Activated CD4-positive, CD25-positive, alpha-beta regulatory T cell treated with anti-CD3 and anti-CD28 coated beads, Interleukin-2, amount 50 U/mL, for 16 hours (primary cell): ENCODE data around the gene STPG2.

ENCODE experiments used
- DNase-seq: peaks from one replicate; pipeline ENCODE4 v3.0.0-alpha.2; 2020; ENCODE audit warnings: low read depth, low spot score

STPG2 gene

DNA sequence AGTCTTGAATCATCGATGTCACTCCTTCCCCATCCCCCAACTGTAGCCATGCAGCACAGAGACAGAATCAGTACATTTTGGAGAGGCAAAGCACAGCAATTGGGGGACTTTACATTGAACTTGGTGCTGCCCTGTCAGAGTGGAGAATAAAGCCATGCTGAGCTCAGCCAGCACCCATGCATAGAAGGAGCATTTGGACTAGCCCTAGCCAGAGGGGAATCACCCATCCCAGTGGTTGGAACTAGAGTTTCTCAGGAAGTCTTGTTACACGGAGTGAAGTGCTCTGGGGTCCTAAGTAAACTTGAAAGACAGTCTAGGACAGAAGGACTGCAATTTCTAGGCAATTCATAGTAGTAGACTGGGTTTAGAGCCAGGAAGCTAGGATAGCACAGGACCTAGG lies 49.6 kb downstream of the STPG2 start:
- DNase-seq, result no peak

DNA sequence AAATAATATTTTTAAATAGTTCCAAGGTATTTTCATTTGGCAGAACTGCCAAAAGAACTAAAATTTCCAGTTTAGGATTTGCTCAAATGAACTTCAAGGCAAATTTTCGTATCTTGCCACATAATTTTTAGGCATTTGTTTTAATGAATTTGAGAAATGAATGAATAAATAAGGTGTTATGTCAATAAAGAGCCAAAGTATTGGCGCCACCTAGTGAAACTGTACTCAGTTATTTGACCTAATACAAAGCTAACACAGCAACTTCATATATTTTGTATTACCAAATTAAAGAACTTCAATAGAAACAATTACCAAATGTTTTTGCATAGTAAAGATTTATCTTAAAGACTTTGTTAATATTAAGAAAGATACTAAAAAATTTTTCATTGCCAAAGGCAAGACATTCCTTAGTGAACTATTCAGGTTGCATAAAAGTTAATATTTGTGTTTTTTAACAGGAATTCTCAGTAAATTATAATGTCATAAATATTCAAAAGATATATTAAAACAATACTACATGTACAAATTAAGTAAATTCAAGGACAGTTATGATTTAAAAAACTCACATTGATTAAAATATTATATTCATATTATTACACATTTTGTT lies 50.3 kb downstream of the STPG2 start:
- DNase-seq, result no peak

DNA sequence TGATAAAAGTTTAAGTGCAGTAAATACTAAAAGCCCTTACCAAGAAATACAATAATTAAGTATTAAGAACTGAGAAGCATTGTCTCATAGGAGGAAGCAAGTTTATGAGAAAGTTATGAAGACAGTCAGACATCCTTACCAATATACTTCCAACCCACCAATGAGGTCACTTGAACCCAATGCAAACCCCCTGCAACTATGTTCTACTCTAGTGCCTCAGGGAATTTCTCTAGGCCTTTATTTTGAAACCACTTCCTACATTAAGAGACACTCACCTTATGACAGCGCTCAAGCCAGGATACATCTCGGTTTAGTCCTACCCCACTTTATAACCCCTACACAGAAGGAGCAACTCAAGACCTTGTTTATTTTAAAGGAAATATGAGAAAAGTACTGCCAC lies 61.3 kb downstream of the STPG2 start:
- no peak for DNase-seq

DNA sequence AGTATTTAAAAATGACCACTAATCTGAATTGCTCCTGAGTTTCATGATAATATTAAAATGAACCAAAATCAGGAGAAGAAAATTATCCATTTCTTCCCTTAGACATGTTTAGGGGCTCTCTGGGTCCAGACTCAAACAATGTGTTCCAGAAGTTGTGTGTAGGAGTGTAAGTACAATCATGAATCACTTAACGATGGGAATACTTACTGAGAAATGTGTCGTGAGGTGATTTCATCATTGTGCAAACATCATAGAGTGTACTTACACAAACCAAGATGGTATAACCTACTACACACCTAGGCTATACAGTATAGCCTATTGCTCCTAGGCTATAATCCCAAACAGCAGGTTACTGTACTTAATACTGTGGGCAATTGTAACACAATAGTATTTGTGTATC lies 74.8 kb downstream of the STPG2 start:
- DNase-seq, result no peak

DNA sequence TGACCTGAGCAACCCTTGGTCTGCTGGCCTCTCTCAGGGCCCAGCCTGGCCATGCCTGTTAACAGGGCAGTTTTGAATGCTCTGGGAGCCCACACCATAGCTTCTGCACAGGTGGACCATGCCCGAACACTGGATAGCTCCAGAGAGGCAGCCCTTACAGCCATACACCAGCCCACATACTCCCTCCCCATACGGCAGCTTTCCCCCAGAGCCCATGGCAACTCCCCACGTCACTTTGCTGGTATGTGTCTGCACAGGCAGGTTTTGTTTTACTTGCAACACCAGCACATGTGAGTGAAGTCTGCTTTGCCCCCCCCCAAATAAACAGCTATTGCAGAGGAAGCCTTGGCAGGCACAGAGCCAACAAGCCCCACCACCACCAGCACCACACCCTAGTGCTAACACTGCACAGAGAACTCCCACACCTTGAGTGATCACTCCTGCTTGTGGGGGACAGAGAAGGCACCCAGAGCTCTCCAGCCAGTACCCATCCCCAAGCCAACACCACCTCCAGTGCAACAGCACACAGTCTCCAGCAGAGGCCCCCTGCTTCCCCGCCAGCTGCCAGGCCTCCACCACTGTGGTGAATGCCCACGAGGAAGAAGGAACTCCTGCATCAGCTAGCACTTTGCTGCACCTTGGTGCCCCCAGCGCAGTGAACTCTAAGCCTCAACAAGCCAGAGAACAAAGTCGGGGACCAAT lies 87.3 kb downstream of the STPG2 start:
- no peak for DNase-seq

DNA sequence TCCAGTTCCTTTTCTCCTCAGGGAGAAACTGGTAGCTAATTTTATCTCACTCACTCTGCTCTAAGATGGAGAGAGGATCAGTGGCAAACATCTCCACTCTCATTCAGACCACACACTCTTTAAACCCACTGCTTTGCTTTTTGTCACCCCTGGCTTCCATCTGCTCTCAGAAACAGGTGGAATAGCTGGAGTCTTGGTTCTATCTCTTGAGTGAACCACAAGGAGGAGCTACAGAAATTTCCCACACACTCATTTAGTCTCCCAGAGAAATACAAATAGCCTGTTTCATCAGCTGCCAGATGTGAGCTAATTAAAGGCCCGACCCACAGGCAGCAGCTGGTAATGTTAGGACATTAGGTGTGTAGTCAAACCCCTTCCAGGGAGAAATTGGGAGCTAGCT lies 96.6 kb downstream of the STPG2 start:
- DNase-seq, result no peak

DNA sequence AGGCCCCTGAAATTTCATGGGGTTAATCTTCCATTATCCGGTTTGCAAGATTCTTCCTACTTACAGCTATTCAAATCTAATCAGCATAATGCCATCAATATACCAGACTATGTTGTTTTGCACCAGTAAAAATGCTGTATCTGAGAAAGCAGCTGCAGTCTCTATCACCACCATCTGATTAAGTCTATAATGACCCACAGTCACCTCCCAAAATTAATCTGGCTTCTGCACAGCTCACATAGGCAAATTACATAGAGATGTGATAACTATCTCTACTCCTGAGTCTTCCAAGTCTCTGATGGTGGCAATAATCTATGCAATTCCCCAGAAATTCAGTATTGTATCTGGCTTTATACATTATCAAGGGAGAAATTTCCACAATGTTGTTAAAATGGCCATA lies 113.2 kb downstream of the STPG2 start:
- DNase-seq, result no peak

DNA sequence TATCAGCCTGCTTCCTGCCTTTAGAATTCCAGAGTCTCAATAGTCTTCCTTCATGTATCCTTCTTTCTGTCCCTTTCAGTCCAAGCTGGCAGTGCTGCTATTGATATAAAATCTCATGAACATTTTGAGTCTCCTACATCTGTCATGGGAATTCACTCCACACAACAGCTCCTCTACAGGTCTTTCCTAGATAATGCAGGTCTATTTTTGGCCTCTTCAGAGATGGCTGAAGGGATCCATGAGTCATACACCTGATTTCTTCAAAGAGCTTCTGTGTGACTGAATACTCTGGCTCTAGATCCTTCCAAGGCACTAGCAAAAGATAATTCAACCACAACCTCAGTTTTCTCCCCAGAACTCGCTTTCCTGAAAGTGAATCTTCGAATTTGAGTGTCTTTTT lies 115.4 kb downstream of the STPG2 start:
- no peak for DNase-seq

DNA sequence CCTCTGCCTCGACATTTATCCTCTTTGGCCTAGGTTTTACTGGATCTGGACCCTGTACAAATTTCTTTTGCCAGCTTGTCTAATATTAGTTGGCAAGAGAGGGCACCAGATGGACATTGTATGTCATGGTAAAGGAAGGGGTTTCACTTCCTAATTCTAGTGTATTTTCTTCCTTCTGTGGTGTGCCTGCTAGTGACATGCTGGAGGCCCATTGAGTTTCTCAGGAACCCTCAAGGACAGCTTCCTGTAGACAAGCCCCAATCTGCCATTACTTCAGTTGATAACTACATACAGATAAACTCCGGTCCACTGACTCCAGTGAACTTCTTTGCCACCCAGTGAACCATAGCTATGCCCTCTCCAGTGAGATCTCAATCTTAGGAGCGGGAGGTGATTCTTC lies 116.9 kb downstream of the STPG2 start:
- DNase-seq, result no peak

DNA sequence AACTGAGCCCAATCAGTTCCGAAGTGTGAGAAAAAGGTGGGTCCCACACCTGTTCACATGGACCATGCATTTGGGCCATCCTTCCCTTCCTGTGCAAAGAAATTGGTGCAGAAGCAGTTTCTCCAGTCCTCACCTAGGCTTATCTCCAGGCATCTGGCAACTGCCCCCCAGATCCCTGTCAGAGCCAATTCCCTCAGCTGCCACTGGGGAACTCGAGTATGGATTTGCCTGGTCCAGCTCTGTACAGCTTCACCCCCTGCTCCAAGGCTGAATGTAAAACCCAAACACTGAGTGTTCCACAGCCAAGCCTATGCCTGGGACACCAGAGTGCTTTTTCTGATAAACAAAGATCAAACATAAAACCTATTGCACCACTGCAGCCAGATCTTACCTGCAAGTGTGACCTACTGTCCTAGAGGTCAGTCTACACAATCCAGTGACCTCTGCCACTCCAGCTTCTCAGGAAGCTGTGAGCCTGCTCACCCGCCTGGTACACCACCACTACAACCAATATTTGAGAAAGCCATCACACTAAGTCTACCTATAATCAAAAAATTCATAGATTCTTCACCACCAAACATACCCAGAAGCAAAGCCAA lies 136.4 kb downstream of the STPG2 start:
- DNase-seq, result no peak

DNA sequence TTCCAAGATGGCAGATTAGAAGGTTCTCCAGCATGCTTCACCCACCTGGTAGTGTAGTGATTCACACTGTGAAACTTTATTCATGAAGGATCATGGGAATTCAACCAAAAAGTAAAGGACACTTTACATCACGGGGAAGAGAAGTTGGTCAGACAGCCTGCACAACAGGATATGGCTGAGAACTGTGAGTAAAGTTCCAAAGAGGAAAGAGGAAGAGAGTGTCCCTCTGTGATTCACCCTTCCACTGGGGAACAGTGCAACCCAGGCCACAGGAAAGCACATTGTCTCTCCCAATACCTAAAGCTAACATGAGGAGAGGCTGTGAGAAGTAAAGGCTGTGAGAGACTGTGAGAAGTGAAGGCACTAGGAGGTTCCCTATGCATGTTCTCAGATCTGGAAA lies 137.2 kb downstream of the STPG2 start:
- no peak for DNase-seq

DNA sequence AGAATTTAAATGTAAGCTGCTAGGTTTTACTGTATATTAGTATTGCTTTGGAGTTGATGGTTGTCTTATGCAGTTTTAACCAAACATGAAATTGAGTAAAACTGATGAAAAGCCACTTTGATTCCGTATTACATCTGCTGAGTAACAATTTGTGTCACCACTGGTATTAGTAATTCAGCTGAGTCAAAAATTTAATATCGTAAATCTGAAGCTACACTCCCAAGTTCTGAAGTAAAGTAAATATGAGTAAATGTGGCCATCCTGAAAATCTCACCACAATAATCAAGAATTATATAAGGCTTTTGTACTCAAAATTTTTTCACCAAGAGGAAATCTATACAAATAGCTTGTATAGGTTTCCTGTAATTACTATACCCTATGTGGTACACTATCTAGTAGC lies 142.3 kb downstream of the STPG2 start:
- DNase-seq, result no peak

DNA sequence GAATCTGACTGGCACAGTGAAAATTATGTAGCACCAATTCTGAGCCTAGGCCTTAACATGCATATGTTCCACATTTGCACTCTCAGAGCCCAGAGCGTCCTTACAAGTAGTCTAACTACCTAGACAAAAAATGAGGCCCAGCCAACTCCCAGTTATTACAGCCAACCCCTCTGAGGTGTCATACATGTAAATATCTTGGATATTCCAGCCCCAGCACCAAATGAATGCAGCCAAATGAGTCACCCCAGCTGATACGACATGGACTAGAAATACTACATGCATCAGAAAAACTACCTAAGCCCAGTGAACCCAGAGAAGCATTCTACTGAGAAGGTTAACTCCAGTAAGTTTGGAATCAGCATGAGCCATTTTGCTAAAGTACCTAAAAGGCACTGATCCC lies 145.1 kb downstream of the STPG2 start:
- no peak for DNase-seq

DNA sequence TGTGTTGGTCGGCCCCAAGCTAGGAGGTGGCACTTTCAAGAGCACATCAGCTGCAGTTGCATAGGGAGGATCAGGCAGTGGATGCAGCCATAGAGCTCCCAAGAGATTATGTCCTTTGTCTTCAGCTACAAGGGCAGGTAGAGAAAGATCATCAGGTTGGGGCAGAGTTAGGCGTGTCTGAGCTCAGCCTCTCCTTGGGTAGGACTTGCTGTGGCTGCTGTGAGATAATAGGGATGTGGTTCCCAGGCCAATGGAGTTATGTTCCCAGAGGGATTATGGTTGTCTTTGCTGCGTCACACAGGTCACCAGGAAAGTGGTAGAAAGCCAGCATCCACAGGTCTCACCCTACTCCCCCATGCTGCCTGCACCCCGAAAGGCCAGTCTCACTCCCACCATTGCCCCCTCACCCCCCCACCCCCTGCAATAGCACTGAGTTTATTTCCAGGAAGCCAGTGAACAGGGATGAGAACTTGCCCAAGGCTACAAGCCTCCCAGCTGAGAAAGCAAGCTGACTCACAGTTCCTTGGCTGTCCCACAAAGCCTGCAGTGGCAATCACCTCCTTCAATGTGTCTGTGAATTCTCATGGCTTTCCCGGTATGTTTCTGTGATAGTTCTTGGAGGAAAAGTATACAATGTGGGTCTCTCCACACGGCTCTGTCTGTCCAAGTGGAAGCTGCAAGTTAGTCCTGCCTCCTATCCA lies 148.4 kb downstream of the STPG2 start:
- DNase-seq, result no peak

DNA sequence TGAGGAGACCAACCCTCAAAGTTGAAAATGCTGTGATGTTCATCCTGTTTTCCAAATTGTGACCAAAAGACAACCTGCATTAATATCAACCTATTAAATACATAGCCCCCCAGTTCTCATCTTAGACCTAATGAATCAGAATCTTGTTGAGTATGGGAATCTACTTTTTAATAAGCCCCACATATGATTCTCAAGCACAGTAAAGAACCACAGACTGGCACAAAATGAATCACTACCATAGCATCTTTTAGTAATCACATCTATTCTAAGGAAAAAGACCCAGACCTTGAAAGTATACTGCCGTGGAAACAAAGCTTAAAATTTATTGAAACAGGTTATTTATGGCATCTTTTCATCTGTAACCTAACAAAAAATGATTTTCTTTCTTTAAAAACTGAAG lies 152.9 kb downstream of the STPG2 start:
- no peak for DNase-seq

DNA sequence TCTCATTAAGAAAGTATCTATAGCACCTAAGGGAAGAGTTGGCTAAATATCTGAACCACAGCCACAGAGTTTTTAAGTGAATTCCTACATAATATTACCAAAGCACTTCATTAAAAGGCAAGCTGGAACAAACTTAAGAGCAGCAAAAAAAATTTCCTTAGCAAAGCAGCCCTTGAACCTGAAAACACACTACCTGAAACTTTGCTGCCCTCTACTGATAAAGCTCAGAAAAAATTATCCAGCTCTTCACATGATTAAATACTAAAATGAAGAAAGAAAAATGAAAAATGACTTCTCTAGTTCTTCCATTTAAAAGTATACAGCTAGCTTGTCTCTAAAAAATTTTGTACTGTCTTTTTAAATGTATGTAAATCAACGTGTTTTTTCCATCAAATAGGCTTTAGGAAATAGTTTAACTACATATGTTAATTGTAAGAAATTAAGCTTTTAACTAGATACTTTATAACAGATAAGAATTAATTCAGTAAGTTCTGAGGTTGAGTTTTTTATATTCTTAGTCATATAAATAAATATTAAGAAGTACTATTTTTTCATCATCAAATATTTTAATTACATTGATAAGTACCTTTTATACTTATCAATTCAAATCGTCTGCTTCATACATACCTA lies 156.1 kb downstream of the STPG2 start:
- no peak for DNase-seq

DNA sequence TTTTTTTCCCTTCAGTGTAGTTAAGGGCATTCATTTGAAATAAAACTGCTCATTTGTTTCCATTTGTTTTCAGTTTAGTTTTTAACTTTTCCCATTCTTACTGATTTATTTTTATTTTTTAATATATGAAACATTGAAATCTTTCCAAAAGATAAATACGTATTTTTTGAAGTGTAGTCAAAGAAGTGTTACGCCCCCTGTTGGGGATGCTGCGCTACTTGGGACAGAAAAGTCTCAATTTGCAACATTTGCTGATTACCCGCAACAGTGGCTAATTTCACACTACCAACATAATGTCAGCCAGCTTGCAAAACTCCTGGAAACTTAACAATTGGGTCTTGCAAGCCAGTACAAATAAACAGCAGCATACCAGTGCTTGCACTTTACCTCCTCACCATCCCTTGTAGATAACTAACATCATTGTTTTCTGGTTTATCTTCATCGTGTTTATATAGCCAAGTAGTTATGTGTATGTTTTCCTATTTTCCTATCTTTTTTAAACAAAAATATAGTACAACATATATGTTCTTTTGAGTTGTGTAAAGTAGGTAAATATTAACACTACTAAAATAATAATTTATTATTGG lies 158.6 kb downstream of the STPG2 start:
- no peak for DNase-seq

DNA sequence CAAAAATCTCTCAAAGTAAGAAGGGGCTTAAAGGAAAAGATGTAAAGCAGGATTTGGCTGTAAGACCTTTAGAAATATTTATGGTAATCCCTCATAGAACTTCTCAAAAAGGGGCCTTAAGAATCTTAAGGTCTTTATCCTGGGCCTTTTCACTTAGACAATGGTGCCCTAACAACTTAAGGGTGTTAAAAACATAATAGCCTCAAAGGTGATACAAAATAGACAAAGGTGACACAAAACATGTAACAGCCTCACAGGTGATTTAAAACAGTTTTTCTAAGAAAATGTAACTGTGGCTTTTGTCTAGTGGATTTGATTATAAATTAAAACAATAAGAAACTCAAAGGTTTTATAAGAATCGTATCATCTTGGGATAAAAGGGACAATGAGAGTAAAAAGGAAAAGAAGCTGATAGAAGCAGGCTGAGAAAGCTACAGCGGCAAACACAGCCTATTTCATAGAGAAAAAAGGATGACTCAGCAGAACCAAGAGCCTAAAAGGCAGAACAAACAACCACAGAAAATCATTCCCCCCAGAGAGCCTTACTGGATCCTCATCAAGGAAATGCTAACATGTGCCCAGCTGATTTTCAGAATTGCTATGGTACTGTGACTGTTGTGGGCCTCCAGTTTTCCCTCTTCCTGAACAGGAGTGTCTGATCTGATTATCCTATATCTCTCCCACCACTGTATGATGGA lies 164.3 kb downstream of the STPG2 start:
- no peak for DNase-seq

DNA sequence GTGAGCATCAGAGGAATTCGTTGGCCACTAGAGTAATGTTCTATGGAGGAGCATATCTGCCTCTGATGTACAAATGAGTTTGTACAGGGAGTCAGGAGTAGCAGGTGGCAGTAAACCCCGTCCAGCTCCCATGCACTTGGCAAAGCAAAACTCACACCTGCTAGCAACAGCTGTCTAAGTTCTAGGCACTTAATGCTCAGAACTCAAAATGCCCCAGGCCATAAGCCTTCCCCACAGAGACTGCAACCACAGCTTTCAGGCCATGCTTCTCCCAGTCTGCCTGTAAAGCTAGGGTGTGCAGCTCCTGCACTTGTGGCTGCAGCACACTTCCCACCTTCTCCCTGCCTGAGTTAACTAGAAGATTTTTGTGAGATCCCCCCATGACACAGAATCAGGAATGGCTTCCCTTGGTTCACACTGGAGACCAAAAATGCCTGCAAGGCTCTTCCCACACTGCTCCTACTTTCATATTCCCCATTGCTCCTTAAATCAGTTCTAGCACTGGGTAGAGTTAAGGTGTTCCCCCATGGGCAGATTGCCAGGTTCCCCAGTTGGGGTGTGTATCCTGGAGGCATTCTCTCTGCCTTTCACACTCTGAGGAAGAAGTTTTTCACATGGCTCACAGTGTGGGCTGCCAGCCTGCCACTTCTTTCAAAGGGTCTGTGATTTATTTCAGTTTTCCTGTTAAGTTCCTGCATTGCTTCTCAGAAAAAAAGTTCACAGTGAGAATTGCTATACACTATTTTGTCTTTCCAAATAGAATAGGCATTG lies 189.9 kb downstream of the STPG2 start:
- no peak for DNase-seq

DNA sequence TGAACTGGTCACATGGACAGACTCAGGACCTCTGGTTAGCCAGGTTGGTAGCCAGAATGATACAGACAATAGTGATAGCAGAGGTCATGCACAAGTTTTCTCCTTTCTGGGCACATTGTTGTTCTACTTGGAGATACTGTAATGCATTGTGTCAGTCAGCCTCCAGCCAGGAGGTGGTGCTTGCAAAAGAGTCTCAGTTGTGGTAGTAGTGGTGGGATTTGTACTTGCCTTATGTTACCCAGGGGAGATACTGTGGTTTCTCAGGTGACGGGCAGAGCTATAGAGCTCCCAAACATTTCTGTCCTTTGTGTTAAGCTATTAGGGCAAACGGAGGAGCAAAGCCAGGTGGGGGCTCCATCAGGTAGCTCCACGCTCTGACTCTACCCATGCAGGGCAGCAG lies 190.5 kb downstream of the STPG2 start:
- DNase-seq, result no peak

DNA sequence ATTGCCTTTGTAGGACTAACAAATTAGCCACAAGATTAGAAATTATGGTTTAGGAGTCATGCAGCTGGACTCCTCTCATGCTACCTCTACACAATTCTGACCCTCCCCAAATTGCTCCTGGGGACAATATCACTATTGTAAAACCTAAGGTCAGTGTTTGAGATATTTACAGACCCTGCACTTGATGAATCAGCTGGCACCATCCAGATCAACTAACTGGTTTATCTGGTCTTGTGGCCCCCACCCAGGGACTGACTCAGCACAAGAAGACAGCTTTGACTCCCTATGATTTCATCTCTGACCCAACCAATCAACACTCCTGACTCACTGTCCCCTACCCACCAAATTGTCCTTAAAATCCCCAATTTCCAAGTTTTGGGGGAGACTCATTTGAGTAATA lies 192.4 kb downstream of the STPG2 start:
- DNase-seq, result no peak
